ENCODE results near the gene RETREG2.

- TF ChIP-seq, protein P1, sequence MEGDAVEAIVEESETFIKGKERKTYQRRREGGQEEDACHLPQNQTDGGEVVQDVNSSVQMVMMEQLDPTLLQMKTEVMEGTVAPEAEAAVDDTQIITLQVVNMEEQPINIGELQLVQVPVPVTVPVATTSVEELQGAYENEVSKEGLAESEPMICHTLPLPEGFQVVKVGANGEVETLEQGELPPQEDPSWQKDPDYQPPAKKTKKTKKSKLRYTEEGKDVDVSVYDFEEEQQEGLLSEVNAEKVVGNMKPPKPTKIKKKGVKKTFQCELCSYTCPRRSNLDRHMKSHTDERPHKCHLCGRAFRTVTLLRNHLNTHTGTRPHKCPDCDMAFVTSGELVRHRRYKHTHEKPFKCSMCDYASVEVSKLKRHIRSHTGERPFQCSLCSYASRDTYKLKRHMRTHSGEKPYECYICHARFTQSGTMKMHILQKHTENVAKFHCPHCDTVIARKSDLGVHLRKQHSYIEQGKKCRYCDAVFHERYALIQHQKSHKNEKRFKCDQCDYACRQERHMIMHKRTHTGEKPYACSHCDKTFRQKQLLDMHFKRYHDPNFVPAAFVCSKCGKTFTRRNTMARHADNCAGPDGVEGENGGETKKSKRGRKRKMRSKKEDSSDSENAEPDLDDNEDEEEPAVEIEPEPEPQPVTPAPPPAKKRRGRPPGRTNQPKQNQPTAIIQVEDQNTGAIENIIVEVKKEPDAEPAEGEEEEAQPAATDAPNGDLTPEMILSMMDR (IDR thresholded peaks at IDR 0.05) = no peak
- no peak for TF ChIP-seq POLR2A (IDR thresholded peaks at IDR 0.05)
Measured at GRCh38 chr2:219165058-219165911, 12.8 kb upstream of the RETREG2 start.

Measured in transverse colon (tissue), 3 donors.